Trophoblast cell (in vitro differentiated cells and primary cell): Measurements from ENCODE around the gene WFDC10A.
"Not testable (repeated sequence)": the region's sequence is repeated elsewhere in the genome, so short reads cannot be mapped to it uniquely, and the experiment has no call there.

Experiments used
- DNase-seq, 2 donors: peaks; one replicate each; pipeline ENCODE4 v3.0.0-alpha.2; 2016
- H2AFZ ChIP-seq: 2 replicates; pipeline ENCODE4 v1.6.1; 2013; ENCODE audit warnings: low read length, moderate library complexity, mild to moderate bottlenecking; ENCODE audit not compliant: insufficient read depth, poor library complexity
- H2AK5ac ChIP-seq: 2 replicates; pipeline ENCODE4 v1.6.1; 2013; ENCODE audit warnings: mild to moderate bottlenecking, low read length
- H2BK120ac ChIP-seq: 2 replicates; pipeline ENCODE4 v1.6.1; 2013; ENCODE audit warnings: low read length, mild to moderate bottlenecking, moderate library complexity; ENCODE audit not compliant: insufficient read depth, poor library complexity
- H2BK12ac ChIP-seq: 2 replicates; pipeline ENCODE4 v1.6.1; 2013; ENCODE audit warnings: mild to moderate bottlenecking, low read length, moderate library complexity
- H2BK5ac ChIP-seq: 2 replicates; pipeline ENCODE4 v1.6.1; 2013; ENCODE audit warnings: low read length, low read depth, moderate library complexity, mild to moderate bottlenecking; ENCODE audit not compliant: poor library complexity
- H3K14ac ChIP-seq: 2 replicates; pipeline ENCODE4 v1.6.1; 2013; ENCODE audit warnings: mild to moderate bottlenecking, low read length
- H3K18ac ChIP-seq: 2 replicates; pipeline ENCODE4 v1.6.1; 2013; ENCODE audit warnings: mild to moderate bottlenecking, low read length
- H3K23ac ChIP-seq: 2 replicates; pipeline ENCODE4 v1.6.1; 2013; ENCODE audit warnings: low read length
- H3K27ac ChIP-seq: 2 replicates; pipeline ENCODE4 v1.5.1; 2013; ENCODE audit warnings: low read depth, mild to moderate bottlenecking, inconsistent platforms, low read length, moderate library complexity
- H3K27me3 ChIP-seq: 2 replicates; pipeline ENCODE4 v1.6.1; 2013; ENCODE audit warnings: inconsistent platforms, mild to moderate bottlenecking, low read length, moderate library complexity; ENCODE audit not compliant: insufficient read depth
- H3K36me3 ChIP-seq, 2 experiments: 1 replicate in 1 of 2; 2 replicates in 1 of 2; pipeline ENCODE4 v1.6.1; 2013; ENCODE audit warnings: low read length in 2 of 2, mild to moderate bottlenecking in 2 of 2, moderate library complexity in 1 of 2; ENCODE audit not compliant: insufficient read depth in 2 of 2, control insufficient read depth in 1 of 2
- H3K4ac ChIP-seq: 2 replicates; pipeline ENCODE4 v1.6.1; 2013; ENCODE audit warnings: low read depth, mild to moderate bottlenecking, low read length, moderate library complexity
- H3K4me1 ChIP-seq, 2 experiments: 1 replicate in 1 of 2; 2 replicates in 1 of 2; pipeline ENCODE4 v1.6.1; 2013; ENCODE audit warnings: low read length in 2 of 2, mild to moderate bottlenecking in 2 of 2, moderate library complexity in 1 of 2; ENCODE audit not compliant: insufficient read depth in 2 of 2, control insufficient read depth in 1 of 2
- H3K4me2 ChIP-seq: 2 replicates; pipeline ENCODE4 v1.6.1; 2013; ENCODE audit warnings: inconsistent platforms, mild to moderate bottlenecking, low read length, moderate library complexity
- H3K4me3 ChIP-seq: 2 replicates; pipeline ENCODE4 v1.5.1; 2013; ENCODE audit warnings: mild to moderate bottlenecking, low read depth, low read length, inconsistent platforms
- H3K79me1 ChIP-seq: one replicate; pipeline ENCODE4 v1.6.1; 2013; ENCODE audit warnings: low read length
- H3K79me2 ChIP-seq: 2 replicates; pipeline ENCODE4 v1.6.1; 2013; ENCODE audit warnings: low read length, mild to moderate bottlenecking; ENCODE audit not compliant: control insufficient read depth, insufficient read depth, poor library complexity
- H3K9ac ChIP-seq: 2 replicates; pipeline ENCODE4 v1.6.1; 2013; ENCODE audit warnings: mild to moderate bottlenecking, low read length
- H3K9me3 ChIP-seq: 2 replicates; pipeline ENCODE4 v1.6.1; 2013; ENCODE audit warnings: low read depth, mild to moderate bottlenecking, control low read depth, inconsistent platforms, low read length; ENCODE audit not compliant: insufficient read depth
- H4K12ac ChIP-seq: 2 replicates; pipeline ENCODE4 v1.6.1; 2013; ENCODE audit warnings: low read depth, mild to moderate bottlenecking, low read length, moderate library complexity
- H4K8ac ChIP-seq: 2 replicates; pipeline ENCODE4 v1.6.1; 2013; ENCODE audit warnings: low read depth, mild to moderate bottlenecking, low read length, moderate library complexity
- H4K91ac ChIP-seq: one replicate; pipeline ENCODE4 v1.6.1; 2013; ENCODE audit warnings: low read depth, mild to moderate bottlenecking, low read length, moderate library complexity
- WGBS: extraction: QIAGEN DNeasy Blood & Tissue Kit; methylation state at CpG from one replicate; pipeline ENCODE4 v1.1.7; 2013; ENCODE audit warnings: missing lambda C conversion rate; ENCODE audit not compliant: insufficient read length, insufficient coverage; ENCODE audit errors: extremely low coverage; 5-methylcytosine and 5-hydroxymethylcytosine counted together

The WFDC10A gene

GRCh38 chr20:45631184-45631583 lies 1.6 kb downstream of the WFDC10A start, which contains the start of gene WFDC9:
TSS of gene WFDC9 (minus strand) at chr20:45631284. CDS start at chr20:45610181, 21,103 bp downstream.
- no peaks in the 10 kb centered on the region for H3K27me3 ChIP-seq
- no peak within 1 kb of the TSS for H4K12ac ChIP-seq
- no peaks in the 10 kb centered on the region for H3K36me3 ChIP-seq
- no peak within 1 kb of the TSS for H3K4me2 ChIP-seq
- no peak within 1 kb of the TSS for H2BK120ac ChIP-seq
- H3K9ac ChIP-seq: no peak within 1 kb of the TSS
- no peak within 1 kb of the TSS for H3K14ac ChIP-seq
- no peak within 1 kb of the TSS for H2AFZ ChIP-seq
- H4K91ac ChIP-seq: no peak within 1 kb of the TSS
- no peak within 1 kb of the TSS for H2BK12ac ChIP-seq
- peaks cover 2% of the 10 kb centered on the region for H3K9me3 ChIP-seq
- no peak within 1 kb of the TSS for H3K4ac ChIP-seq
- H3K27ac ChIP-seq: no peak within 1 kb of the TSS
- H3K79me2 ChIP-seq: no peaks in the 10 kb centered on the region
- H3K79me1 ChIP-seq: no peaks in the 10 kb centered on the region
- no peak for DNase-seq
- no peak within 1 kb of the TSS for H2BK5ac ChIP-seq
- H3K4me3 ChIP-seq: no peak within 1 kb of the TSS
- no peak within 1 kb of the TSS for H4K8ac ChIP-seq
- H3K23ac ChIP-seq: no peak within 1 kb of the TSS
- H3K4me1 ChIP-seq: no peaks in the 10 kb centered on the region
- no peak within 1 kb of the TSS for H3K18ac ChIP-seq
- H2AK5ac ChIP-seq: no peak within 1 kb of the TSS
- no CpG with 5 or more reads among the region's 4 CpGs for WGBS

GRCh38 chr20:45636513-45636912 lies 7.0 kb downstream of the WFDC10A start:
- WGBS: no CpG with 5 or more reads among the region's 1 CpG
- H3K18ac ChIP-seq: no peak overlapping the region
- no peak overlapping the region for H2AK5ac ChIP-seq
- H3K27ac ChIP-seq: no peak overlapping the region
- H3K4me1 ChIP-seq: no peaks in the 10 kb centered on the region
- no peaks in the 10 kb centered on the region for H3K27me3 ChIP-seq
- H4K91ac ChIP-seq: no peak overlapping the region
- no peak overlapping the region for H3K14ac ChIP-seq
- H3K79me1 ChIP-seq: no peaks in the 10 kb centered on the region
- H3K23ac ChIP-seq: no peak overlapping the region
- no peak overlapping the region for H3K4ac ChIP-seq
- H2BK120ac ChIP-seq: no peak overlapping the region
- no peak overlapping the region for H3K4me3 ChIP-seq
- no peaks in the 10 kb centered on the region for H3K36me3 ChIP-seq
- no peak overlapping the region for H4K12ac ChIP-seq
- H2BK12ac ChIP-seq: no peak overlapping the region
- H3K4me2 ChIP-seq: no peak overlapping the region
- no peaks in the 10 kb centered on the region for H3K79me2 ChIP-seq
- H2BK5ac ChIP-seq: no peak overlapping the region
- no peak for DNase-seq
- H3K9ac ChIP-seq: no peak overlapping the region
- H4K8ac ChIP-seq: no peak overlapping the region
- no peaks in the 10 kb centered on the region for H3K9me3 ChIP-seq
- H2AFZ ChIP-seq: no peak overlapping the region

GRCh38 chr20:45639687-45640086 lies 10.1 kb downstream of the WFDC10A start:
- Histone ChIP-seq H4K91ac (no peak overlapping the region), H3K27me3 (no peaks in the 10 kb centered on the region), H4K8ac (no peak overlapping the region), H3K4me2 (no peak overlapping the region), H3K23ac (no peak overlapping the region), H3K27ac (no peak overlapping the region), H2BK120ac (no peak overlapping the region), H3K79me2 (no peaks in the 10 kb centered on the region), H3K18ac (no peak overlapping the region), H3K4me1 (no peaks in the 10 kb centered on the region), H3K79me1 (no peaks in the 10 kb centered on the region), H2BK5ac (no peak overlapping the region), H3K36me3 (no peaks in the 10 kb centered on the region), H4K12ac (no peak overlapping the region), H3K9ac (no peak overlapping the region), H3K14ac (no peak overlapping the region), H2BK12ac (no peak overlapping the region), H3K4ac (no peak overlapping the region), H2AK5ac (no peak overlapping the region), H3K4me3 (no peak overlapping the region), H2AFZ (no peak overlapping the region), H3K9me3 (no peaks in the 10 kb centered on the region)
- no CpG with 5 or more reads among the region's 5 CpGs for WGBS
- no peak for DNase-seq

GRCh38 chr20:45641076-45641475 lies 11.5 kb downstream of the WFDC10A start:
- not testable (repeated sequence) for H3K9me3 ChIP-seq, H3K23ac ChIP-seq, H2AFZ ChIP-seq, H3K79me2 ChIP-seq, H2BK120ac ChIP-seq, H3K79me1 ChIP-seq, H3K4ac ChIP-seq, H3K4me3 ChIP-seq, H3K14ac ChIP-seq, H3K4me1 ChIP-seq, H2BK12ac ChIP-seq, H2AK5ac ChIP-seq, H3K18ac ChIP-seq, H3K27ac ChIP-seq, H3K9ac ChIP-seq, H3K4me2 ChIP-seq, H4K12ac ChIP-seq, H3K27me3 ChIP-seq, H2BK5ac ChIP-seq, H3K36me3 ChIP-seq, DNase-seq, H4K91ac ChIP-seq, H4K8ac ChIP-seq
- WGBS: no CpG with 5 or more reads among the region's 24 CpGs
